GM04503 (cell line): ENCODE measurements around the gene KIAA2012.
"Not testable (repeated sequence)": the region's sequence is repeated elsewhere in the genome, so short reads cannot be mapped to it uniquely, and the experiment has no call there.

Experiments
- DNase-seq: peaks from one replicate; pipeline ENCODE4 v3.0.0-alpha.2; 2012; ENCODE audit warnings: low read depth

Gene KIAA2012

GRCh38 chr2:202201220-202202160, 128.4 kb downstream of the KIAA2012 start:
- no peak for DNase-seq

DNA sequence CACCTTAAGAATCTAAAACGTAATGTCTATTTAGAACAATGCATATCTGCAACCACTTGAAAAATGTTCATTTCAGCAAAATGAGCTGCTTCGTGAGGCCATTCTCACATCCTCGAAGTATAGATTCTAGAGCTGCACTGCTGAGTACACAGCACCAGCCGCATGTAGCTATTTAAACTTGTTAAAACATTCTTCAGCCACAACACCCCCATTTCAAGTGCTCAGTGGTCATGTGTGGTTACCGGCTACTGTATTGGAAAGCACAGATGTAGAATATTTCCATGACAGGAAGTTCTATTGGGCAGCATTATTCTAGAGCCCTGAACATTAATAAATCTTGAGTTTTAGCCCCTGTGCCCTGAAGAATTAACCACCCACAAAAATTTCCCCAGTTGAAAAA, 130.3 kb downstream of the KIAA2012 start:
- DNase-seq = no peak

DNA sequence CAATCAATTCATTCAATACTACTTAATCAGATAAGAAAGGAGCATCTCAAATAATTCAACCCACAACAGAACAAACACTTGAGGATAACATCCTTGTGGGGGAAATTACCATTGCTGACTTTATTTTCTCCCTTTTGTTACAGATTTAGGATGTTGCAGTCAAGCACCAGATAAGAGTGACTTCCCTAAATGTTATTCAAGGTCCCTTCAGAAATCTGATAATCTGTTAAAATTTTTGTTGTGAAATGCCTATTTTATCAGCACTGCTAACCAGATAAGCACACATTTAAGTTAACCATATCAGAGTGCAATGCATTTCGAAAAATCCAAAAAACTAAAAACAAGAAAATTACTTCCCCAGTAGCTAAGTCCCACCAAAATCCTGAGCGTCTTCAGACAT, 131.8 kb downstream of the KIAA2012 start:
- DNase-seq = no peak

GRCh38 chr2:202208526-202208925, 135.5 kb downstream of the KIAA2012 start:
- no peak for DNase-seq

- DNase-seq = no peak
These were observed 142.1 kb downstream of the KIAA2012 start for GRCh38 chr2:202215179-202215578.

GRCh38 chr2:202221873-202222272, 148.8 kb downstream of the KIAA2012 start:
- DNase-seq = no peak

- no peak for DNase-seq
These were observed 164.8 kb downstream of the KIAA2012 start for GRCh38 chr2:202237787-202238233.

GRCh38 chr2:202238234-202239197, 165.5 kb downstream of the KIAA2012 start, which contains the start of gene SUMO1:
Gene SUMO1, minus strand, starts transcription at chr2:202238597. Its CDS starts 146 bp downstream, at chr2:202238451.
- DNase-seq = no peak

GRCh38 chr2:202247710-202248109, 174.7 kb downstream of the KIAA2012 start:
- not testable (repeated sequence) for DNase-seq

DNA sequence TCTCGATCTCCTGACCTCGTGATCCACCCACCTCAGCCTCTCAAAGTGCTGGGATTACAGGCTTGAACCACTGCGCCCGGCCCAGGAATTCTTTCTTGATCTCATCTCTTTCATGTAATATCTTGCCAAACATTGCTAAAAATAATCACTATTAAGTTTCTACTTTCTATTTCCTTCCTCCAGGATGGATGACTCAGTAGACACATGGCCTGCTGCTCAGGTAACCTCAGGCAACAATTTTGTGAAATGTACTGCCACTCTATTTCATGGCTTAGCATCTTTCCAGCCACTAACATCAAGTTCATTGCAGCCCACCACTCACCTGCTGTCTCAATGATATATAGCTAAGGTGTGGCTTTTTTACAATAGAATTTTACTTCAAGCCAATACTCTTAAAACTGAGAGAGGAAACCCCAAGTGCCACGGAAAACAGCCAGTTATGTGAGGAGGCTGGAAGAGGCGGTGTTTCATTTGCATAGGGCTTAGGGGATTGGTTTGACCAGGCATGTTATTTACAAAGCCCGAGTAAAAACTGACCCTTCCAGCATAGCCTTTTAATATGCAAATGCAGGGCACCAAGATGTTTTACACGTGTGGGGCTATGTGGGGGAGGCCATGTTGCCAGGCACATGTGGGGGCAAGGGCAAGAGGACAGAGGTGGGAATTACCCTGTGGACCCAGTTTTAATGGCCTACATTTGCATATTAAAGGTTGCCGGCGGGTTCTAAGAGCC, 176.6 kb downstream of the KIAA2012 start:
- DNase-seq = no peak

DNA sequence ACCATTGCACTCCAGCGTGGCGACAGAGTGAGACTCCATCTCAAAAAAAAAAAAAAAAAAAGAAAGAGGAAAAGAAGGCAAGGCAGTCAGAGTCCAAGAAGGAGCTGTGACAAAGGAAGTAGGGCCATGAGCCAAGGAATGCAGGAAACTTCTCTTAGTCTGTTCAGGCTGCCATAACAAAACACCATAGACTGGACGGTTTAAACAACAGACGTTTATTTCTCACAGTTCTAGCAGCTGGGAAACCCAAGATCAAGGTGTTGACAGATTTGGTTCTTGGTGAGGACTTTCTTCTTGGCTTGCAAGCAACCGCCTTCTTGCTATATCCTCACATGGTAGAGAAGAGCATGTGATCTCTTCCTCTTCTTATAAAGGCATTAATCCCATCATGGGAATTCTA, 178.4 kb downstream of the KIAA2012 start:
- DNase-seq = no peak
